ENCODE results near the gene FAM131B.

FAM131B gene

DNA sequence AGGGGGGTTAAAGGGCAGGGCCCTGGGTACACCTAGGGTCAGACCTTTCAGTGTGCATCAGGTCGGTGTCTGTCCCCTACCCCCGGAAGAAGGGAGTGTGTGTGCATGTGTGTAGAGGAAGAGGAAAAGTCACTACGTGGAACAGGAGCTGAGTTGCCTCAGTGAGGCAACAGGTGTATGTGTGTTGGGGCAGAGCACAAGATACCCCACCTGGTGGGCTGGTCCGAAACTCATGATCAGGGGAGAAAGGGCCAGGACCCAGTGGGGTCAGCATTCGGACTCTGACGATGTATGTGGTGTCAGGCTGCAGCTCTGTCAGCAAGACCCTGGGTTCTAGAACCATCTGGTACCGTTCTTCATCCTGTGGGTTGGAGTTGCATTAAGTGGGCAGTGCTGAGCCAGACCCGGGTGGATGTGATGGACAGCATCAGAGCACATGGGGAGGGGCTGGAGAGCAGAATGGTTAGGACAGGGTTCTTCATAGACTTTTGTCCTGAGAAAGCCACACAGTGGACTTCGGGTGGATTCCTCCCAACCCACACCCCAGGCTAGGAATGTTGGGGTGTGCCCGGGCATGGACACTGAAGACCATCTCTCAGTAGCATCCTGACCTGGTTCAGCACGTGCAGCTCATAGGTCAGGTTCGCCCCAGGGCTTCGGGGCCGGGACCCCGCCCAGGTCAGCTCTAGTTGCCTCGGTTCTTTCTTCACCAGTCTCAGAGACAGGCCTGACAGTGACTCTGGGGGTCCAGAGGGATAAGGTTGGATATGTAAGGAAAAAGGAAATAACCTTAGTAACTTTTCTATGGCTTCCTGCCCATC is 35.4 kb upstream of the FAM131B start:
- no peak for DNase-seq (ENCODE audit: low read depth, low spot score)
- H3K4me1 ChIP-seq (ENCODE audit: insufficient read depth, insufficient read length) = no peaks in the 10 kb centered on the region
- H3K36me3 ChIP-seq (ENCODE audit: insufficient read depth, insufficient read length, low read length) = peaks cover 71% of the 10 kb centered on the region
- no peaks in the 10 kb centered on the region for H3K27me3 ChIP-seq (ENCODE audit: insufficient read depth, insufficient read length)
- TF ChIP-seq ZNF274 (IDR thresholded peaks at IDR 0.05; ENCODE audit: low read depth, low read length) (no peak), YY1 (IDR thresholded peaks at IDR 0.05; ENCODE audit: insufficient read depth, insufficient read length) (no peak), SUZ12 (IDR thresholded peaks at IDR 0.05; ENCODE audit: extremely low read depth, insufficient read depth, insufficient read length) (no peak)
- H3K9ac ChIP-seq (ENCODE audit: insufficient read length, low read depth) = no peak overlapping the region
- H3K4me3 ChIP-seq (ENCODE audit: insufficient read length, low read depth) = no peak overlapping the region
- no peaks in the 10 kb centered on the region for H3K9me3 ChIP-seq (ENCODE audit: insufficient read depth, low read length)

DNA sequence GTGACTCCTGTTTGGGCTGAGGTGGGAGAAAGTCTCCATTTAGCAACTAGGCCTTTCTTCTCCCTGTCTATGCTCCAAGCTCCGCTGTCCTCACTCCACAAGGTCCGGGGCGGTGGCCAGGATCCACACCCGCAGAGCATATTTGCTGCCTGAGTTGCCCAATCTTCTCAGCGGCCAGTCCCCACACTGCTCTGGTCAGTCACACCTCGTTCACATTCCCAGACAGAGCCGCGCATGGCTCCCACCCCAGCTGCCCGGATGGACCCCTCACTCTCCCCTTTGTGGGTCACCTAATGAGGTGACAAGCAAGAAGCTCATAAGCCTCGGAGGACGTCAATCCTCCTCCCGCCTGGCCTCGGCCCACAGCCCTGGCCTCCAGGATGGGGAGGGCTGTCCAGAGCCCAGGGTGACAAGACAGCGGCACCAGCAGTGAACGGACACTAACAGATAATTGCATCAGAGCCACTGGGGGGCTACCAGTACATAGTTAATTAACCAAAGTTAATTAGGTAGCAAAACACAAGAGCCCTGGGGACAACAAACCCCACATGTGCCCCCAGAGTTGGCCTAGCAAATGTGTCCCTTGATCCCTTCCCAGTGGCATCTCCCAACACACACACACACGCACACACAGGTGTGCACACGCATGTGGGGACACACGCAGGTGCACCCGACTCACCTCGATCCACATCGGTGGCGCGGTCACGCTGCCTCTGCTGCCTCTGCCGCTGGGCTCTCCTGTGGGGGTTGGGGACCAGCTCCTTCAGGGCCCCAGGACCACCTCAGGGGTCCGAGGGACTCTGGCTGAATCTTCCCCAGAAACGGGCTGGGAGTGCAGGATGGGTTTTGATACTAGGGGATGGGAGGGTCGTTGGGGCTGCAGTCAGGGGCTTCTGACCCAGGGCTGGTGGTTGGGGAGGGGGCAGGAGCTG is 34.4 kb upstream of the FAM131B start:
- H3K4me3 ChIP-seq (ENCODE audit: insufficient read length, low read depth) = no peak overlapping the region
- H3K9me3 ChIP-seq (ENCODE audit: insufficient read depth, low read length) = no peaks in the 10 kb centered on the region
- TF ChIP-seq ZNF274 (IDR thresholded peaks at IDR 0.05; ENCODE audit: low read depth, low read length) (no peak), SUZ12 (IDR thresholded peaks at IDR 0.05; ENCODE audit: extremely low read depth, insufficient read depth, insufficient read length) (no peak), YY1 (IDR thresholded peaks at IDR 0.05; ENCODE audit: insufficient read depth, insufficient read length) (no peak)
- H3K36me3 ChIP-seq (ENCODE audit: insufficient read depth, insufficient read length, low read length) = peaks cover 74% of the 10 kb centered on the region
- DNase-seq (ENCODE audit: low read depth, low spot score) = no peak
- H3K9ac ChIP-seq (ENCODE audit: insufficient read length, low read depth) = no peak overlapping the region
- H3K4me1 ChIP-seq (ENCODE audit: insufficient read depth, insufficient read length) = no peaks in the 10 kb centered on the region
- H3K27me3 ChIP-seq (ENCODE audit: insufficient read depth, insufficient read length) = no peaks in the 10 kb centered on the region

DNA sequence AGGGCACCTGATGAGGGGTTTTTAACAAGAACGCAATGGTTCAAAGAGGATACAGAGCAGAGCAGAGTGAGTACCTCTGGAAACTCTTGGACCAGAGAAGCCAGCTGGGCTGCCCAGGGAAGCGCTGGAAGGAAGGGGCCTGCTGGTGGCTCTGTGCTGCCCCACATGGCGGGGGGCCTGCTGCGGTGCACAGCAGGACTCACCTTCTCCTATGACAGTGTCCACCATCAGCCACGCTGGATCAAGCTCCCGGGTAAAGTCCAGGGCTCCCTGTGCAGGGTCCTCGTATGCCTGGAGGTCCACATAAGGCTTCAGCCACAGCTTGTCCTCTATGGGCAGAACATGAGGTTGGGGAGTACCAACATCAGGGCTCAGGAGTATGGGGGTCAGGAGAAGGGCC is 33.7 kb upstream of the FAM131B start:
- H3K4me3 ChIP-seq (ENCODE audit: insufficient read length, low read depth) = no peak overlapping the region
- no peaks in the 10 kb centered on the region for H3K9me3 ChIP-seq (ENCODE audit: insufficient read depth, low read length)
- no peaks in the 10 kb centered on the region for H3K4me1 ChIP-seq (ENCODE audit: insufficient read depth, insufficient read length)
- no peak for DNase-seq (ENCODE audit: low read depth, low spot score)
- H3K36me3 ChIP-seq (ENCODE audit: insufficient read depth, insufficient read length, low read length) = peaks cover 78% of the 10 kb centered on the region
- no peaks in the 10 kb centered on the region for H3K27me3 ChIP-seq (ENCODE audit: insufficient read depth, insufficient read length)
- no peak overlapping the region for H3K9ac ChIP-seq (ENCODE audit: insufficient read length, low read depth)
- TF ChIP-seq ZNF274 (IDR thresholded peaks at IDR 0.05; ENCODE audit: low read depth, low read length) (no peak), SUZ12 (IDR thresholded peaks at IDR 0.05; ENCODE audit: extremely low read depth, insufficient read depth, insufficient read length) (no peak), YY1 (IDR thresholded peaks at IDR 0.05; ENCODE audit: insufficient read depth, insufficient read length) (no peak)

DNA sequence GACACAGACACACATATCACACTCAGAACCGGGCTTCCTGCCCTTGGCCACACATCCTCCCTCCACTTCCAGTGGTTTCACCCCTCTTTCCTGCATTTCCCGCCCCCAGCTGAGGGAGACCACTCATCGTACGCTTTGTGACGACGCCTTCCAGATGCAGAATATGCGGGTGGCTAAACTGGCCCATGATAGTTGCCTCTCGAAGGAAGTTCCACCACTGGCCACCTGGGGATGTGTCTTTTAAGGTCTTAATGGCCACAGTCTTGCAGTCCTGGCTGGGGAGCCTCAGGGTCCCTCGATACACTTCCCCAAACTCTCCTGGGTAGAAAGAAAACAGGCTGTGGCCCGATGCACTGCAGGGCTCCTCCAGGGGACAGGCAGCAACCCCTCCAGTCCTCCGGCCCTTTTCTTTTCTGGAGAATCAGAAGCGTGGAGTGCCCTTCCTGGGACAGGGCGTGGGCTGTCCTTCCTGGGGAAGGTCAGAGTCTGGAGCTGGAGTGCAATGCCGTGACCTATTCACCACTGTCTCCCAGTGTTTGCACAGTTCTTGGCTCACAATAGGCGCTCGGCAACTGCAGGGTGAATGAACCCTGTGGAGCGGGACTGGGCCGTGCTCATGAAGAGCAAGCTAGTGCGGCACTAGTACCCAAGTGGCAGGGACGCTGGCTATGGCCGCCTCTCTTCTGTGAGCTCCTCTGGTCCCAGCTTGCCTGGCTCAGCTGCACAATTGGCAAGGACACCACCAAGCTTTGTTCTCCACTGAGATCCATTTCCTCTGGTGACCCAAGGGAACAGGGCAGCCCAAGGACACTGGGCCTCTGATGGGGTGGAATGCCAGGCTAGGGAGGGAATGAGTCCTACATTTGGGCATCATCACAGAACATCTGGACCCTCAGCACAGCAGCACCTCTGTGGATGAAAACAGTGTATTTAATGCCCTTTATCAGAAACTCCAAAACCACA is 33.0 kb upstream of the FAM131B start:
- DNase-seq (ENCODE audit: low read depth, low spot score) = no peak
- Histone ChIP-seq H3K9me3 (ENCODE audit: insufficient read depth, low read length) (no peaks in the 10 kb centered on the region), H3K4me3 (ENCODE audit: insufficient read length, low read depth) (no peak overlapping the region), H3K9ac (ENCODE audit: insufficient read length, low read depth) (no peak overlapping the region), H3K4me1 (ENCODE audit: insufficient read depth, insufficient read length) (no peaks in the 10 kb centered on the region), H3K36me3 (ENCODE audit: insufficient read depth, insufficient read length, low read length) (peaks cover 79% of the 10 kb centered on the region), H3K27me3 (ENCODE audit: insufficient read depth, insufficient read length) (no peaks in the 10 kb centered on the region)
- TF ChIP-seq YY1 (IDR thresholded peaks at IDR 0.05; ENCODE audit: insufficient read depth, insufficient read length) = no peak
- TF ChIP-seq SUZ12 (IDR thresholded peaks at IDR 0.05; ENCODE audit: extremely low read depth, insufficient read depth, insufficient read length) = no peak

DNA sequence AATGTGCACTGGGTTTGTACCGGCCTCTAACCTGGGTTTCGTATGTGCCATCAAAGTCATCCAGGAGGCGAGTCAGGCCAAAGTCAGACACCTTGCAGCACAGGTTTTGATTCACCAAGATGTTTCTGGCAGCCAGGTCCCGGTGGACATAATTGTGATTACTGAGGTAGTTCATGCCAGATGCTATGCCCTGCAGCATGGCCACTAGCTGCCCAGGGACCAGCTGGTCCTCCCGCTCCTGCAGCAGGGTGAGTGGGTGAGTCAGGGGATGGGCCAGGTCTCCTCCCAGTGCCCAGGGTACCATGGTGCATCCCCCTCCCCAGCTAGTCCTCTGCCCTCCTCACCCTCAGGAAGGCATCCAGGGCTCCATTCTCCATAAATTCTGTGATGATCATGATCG is 32.3 kb upstream of the FAM131B start:
- no peak for DNase-seq (ENCODE audit: low read depth, low spot score)
- Histone ChIP-seq H3K4me1 (ENCODE audit: insufficient read depth, insufficient read length) (no peaks in the 10 kb centered on the region), H3K9ac (ENCODE audit: insufficient read length, low read depth) (no peak overlapping the region), H3K36me3 (ENCODE audit: insufficient read depth, insufficient read length, low read length) (peaks cover 80% of the 10 kb centered on the region), H3K9me3 (ENCODE audit: insufficient read depth, low read length) (no peaks in the 10 kb centered on the region), H3K27me3 (ENCODE audit: insufficient read depth, insufficient read length) (no peaks in the 10 kb centered on the region), H3K4me3 (ENCODE audit: insufficient read length, low read depth) (no peak overlapping the region)
- TF ChIP-seq SUZ12 (IDR thresholded peaks at IDR 0.05; ENCODE audit: extremely low read depth, insufficient read depth, insufficient read length) (no peak), ZNF274 (IDR thresholded peaks at IDR 0.05; ENCODE audit: low read depth, low read length) (no peak), YY1 (IDR thresholded peaks at IDR 0.05; ENCODE audit: insufficient read depth, insufficient read length) (no peak)

DNA sequence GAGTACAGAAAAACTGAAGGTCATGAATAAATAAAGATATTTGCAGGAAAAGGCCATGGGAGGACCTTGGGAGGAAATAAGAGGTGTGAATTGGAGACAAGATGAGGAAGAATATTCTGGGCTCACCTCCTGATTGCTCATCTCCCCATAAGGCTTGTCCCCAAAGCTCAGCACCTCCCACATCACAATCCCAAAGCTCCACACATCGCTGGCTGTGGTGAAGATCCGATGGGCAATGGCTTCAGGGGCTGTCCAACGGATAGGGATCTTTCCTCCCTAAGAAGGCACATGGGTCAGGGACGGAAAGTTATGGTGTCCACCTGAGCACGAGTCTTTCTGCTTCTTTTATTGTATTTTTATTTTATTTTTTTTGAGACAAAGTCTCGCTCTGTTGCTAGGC is 31.6 kb upstream of the FAM131B start:
- H3K4me3 ChIP-seq (ENCODE audit: insufficient read length, low read depth) = no peak overlapping the region
- H3K9me3 ChIP-seq (ENCODE audit: insufficient read depth, low read length) = no peaks in the 10 kb centered on the region
- no peaks in the 10 kb centered on the region for H3K4me1 ChIP-seq (ENCODE audit: insufficient read depth, insufficient read length)
- H3K9ac ChIP-seq (ENCODE audit: insufficient read length, low read depth) = no peak overlapping the region
- H3K27me3 ChIP-seq (ENCODE audit: insufficient read depth, insufficient read length) = no peaks in the 10 kb centered on the region
- H3K36me3 ChIP-seq (ENCODE audit: insufficient read depth, insufficient read length, low read length) = peaks cover 82% of the 10 kb centered on the region
- DNase-seq (ENCODE audit: low read depth, low spot score) = no peak
- TF ChIP-seq YY1 (IDR thresholded peaks at IDR 0.05; ENCODE audit: insufficient read depth, insufficient read length) = no peak
- TF ChIP-seq ZNF274 (IDR thresholded peaks at IDR 0.05; ENCODE audit: low read depth, low read length) = no peak
- no peak for TF ChIP-seq SUZ12 (IDR thresholded peaks at IDR 0.05; ENCODE audit: extremely low read depth, insufficient read depth, insufficient read length)
